ENCODE measurements around the gene ARID1B. TPM values are rescaled to one million over a fixed set of nuclear protein-coding genes. Genes with fewer than 3 reads are reported as not detected.

ARID1B gene
- total and polyA plus RNA-seq, 2 donors (not counting 1 experiment from before 2014, with no cell fraction given) = 47.2 to 280 TPM

- Mint-ChIP-seq H3K4me3 (no peak overlapping the region), H3K9me3 (ENCODE audit: insufficient read depth) (no peaks in the 10 kb centered on the region), H3K27ac (no peak overlapping the region), H3K27me3 (no peaks in the 10 kb centered on the region), H3K4me1 (peaks cover 85% of the 10 kb centered on the region)
- H4K20me1 ChIP-seq (ENCODE audit: control insufficient read depth, insufficient read depth, low read length, poor library complexity, severe bottlenecking) = peaks cover 95% of the 10 kb centered on the region
- no peak overlapping the region for H3K9ac ChIP-seq (ENCODE audit: low read length)
- H3K27me3 ChIP-seq (replicated peaks in 1 of 4; ENCODE audit: control extremely low read depth in 1 of 4, control insufficient read depth in 3 of 4, insufficient read depth in 4 of 4, low read length in 3 of 4) = no peaks in the 10 kb centered on the region
- ChIA-PET POLR2A (interaction anchor here (1.2 kb wide), 1 partner anchor 13 kb away, joined by 3 read pairs; no protein-coding TSS in a partner anchor), CTCF (interaction anchor here (0.6 to 1.7 kb wide), 2 partner anchors 102 to 140 kb away, joined by 3 to 4 read pairs; no protein-coding TSS in a partner anchor)
- no peak overlapping the region for H3K27ac ChIP-seq (ENCODE audit: low read length in 2 of 2)
- TF ChIP-seq EZH2 (IDR thresholded peaks at IDR 0.05; ENCODE audit: borderline replicate concordance, insufficient read depth, low read depth, low read length, poor library complexity, severe bottlenecking) (no peak), CTCF (IDR thresholded peaks at IDR 0.05) (no peak)
- no CpG with 5 or more reads among the region's 3 CpGs for WGBS (ENCODE audit: insufficient coverage)
- no peak overlapping the region for H3K4me2 ChIP-seq (replicated peaks; ENCODE audit: low read depth, low read length, poor library complexity, severe bottlenecking)
- peaks cover 57 to 66% of the 10 kb centered on the region in 2 donors for H3K4me1 ChIP-seq (ENCODE audit: control insufficient read depth in 2 of 2, insufficient read depth in 2 of 2, low read length in 2 of 2)
- no peaks in the 10 kb centered on the region for H3K9me3 ChIP-seq (ENCODE audit: control extremely low read depth in 1 of 3, control insufficient read depth in 2 of 3, insufficient read depth in 1 of 3, low read length in 2 of 3)
- DNase-seq (no peak), ATAC-seq (ENCODE audit: low read depth) (no peak)
- no peak overlapping the region for H2AFZ ChIP-seq (ENCODE audit: insufficient read depth, low read depth, low read length, poor library complexity, severe bottlenecking)
- peaks cover 100% of the 10 kb centered on the region for H3K79me2 ChIP-seq (ENCODE audit: control insufficient read depth, insufficient read depth, low read length)
- peaks cover 0 to 4% of the 10 kb centered on the region in 2 experiments for H3K36me3 ChIP-seq (replicated peaks in 1 of 2; ENCODE audit: control extremely low read depth in 1 of 2, control insufficient read depth in 1 of 2, extremely low read depth in 1 of 2, insufficient read depth in 2 of 2, low read length in 1 of 2)
- intact Hi-C loops (cut with micrococcal nuclease) = no loop called here
- H3K4me3 ChIP-seq (ENCODE audit: control extremely low read depth in 1 of 5, extremely low read depth in 1 of 5, insufficient read depth in 1 of 5, low read depth in 2 of 5, low read length in 4 of 5) = no peak overlapping the region
Measured at GRCh38 chr6:156879591-156879990, 102.4 kb downstream of the ARID1B start.

GRCh38 chr6:156880913-156881312, 103.7 kb downstream of the ARID1B start:
- ChIA-PET POLR2A (no interaction called here), CTCF (no interaction called here)
- no peak overlapping the region for H3K4me3 Mint-ChIP-seq
- no peak overlapping the region for H3K27ac Mint-ChIP-seq
- H2AFZ ChIP-seq (ENCODE audit: insufficient read depth, low read depth, low read length, poor library complexity, severe bottlenecking) = no peak overlapping the region
- ATAC-seq (ENCODE audit: low read depth) (no peak), DNase-seq (no peak)
- peaks cover 56 to 70% of the 10 kb centered on the region in 2 donors for H3K4me1 ChIP-seq (ENCODE audit: control insufficient read depth in 2 of 2, insufficient read depth in 2 of 2, low read length in 2 of 2)
- H3K4me1 Mint-ChIP-seq = peaks cover 83% of the 10 kb centered on the region
- intact Hi-C loops (cut with micrococcal nuclease) = no loop called here
- H3K27me3 Mint-ChIP-seq = no peaks in the 10 kb centered on the region
- no peak overlapping the region for H3K27ac ChIP-seq (ENCODE audit: low read length in 2 of 2)
- H3K79me2 ChIP-seq (ENCODE audit: control insufficient read depth, insufficient read depth, low read length) = peaks cover 100% of the 10 kb centered on the region
- H3K4me3 ChIP-seq (ENCODE audit: control extremely low read depth in 1 of 5, extremely low read depth in 1 of 5, insufficient read depth in 1 of 5, low read depth in 2 of 5, low read length in 4 of 5) = no peak overlapping the region
- H3K9me3 Mint-ChIP-seq (ENCODE audit: insufficient read depth) = no peaks in the 10 kb centered on the region
- 100% methylated on average over 3 of the region's 3 CpGs for WGBS (ENCODE audit: insufficient coverage)
- H3K27me3 ChIP-seq (replicated peaks in 1 of 4; ENCODE audit: control extremely low read depth in 1 of 4, control insufficient read depth in 3 of 4, insufficient read depth in 4 of 4, low read length in 3 of 4) = no peaks in the 10 kb centered on the region
- H4K20me1 ChIP-seq (ENCODE audit: control insufficient read depth, insufficient read depth, low read length, poor library complexity, severe bottlenecking) = peaks cover 95% of the 10 kb centered on the region
- H3K36me3 ChIP-seq (replicated peaks in 1 of 2; ENCODE audit: control extremely low read depth in 1 of 2, control insufficient read depth in 1 of 2, extremely low read depth in 1 of 2, insufficient read depth in 2 of 2, low read length in 1 of 2) = peaks cover 0 to 4% of the 10 kb centered on the region in 2 experiments
- H3K9me3 ChIP-seq (ENCODE audit: control extremely low read depth in 1 of 3, control insufficient read depth in 2 of 3, insufficient read depth in 1 of 3, low read length in 2 of 3) = no peaks in the 10 kb centered on the region
- TF ChIP-seq CTCF (IDR thresholded peaks at IDR 0.05) (no peak), EZH2 (IDR thresholded peaks at IDR 0.05; ENCODE audit: borderline replicate concordance, insufficient read depth, low read depth, low read length, poor library complexity, severe bottlenecking) (no peak)
- no peak overlapping the region for H3K9ac ChIP-seq (ENCODE audit: low read length)
- no peak overlapping the region for H3K4me2 ChIP-seq (replicated peaks; ENCODE audit: low read depth, low read length, poor library complexity, severe bottlenecking)
